SK-N-MC (cell line): Measurements from ENCODE around the gene GALNT9.

Experiments
- EZH2 ChIP-seq: fragments of 200-600 bp; sonication (generic); IDR thresholded peaks from one replicate; pipeline ENCODE4 v1.6.1; 2017; ENCODE audit warnings: antibody characterized with exemption
- POLR2AphosphoS5 ChIP-seq: IDR thresholded peaks from 2 replicates; pipeline ENCODE4 v1.6.1; 2012; ENCODE audit warnings: mild to moderate bottlenecking, low read depth, low read length, borderline replicate concordance

DNA sequence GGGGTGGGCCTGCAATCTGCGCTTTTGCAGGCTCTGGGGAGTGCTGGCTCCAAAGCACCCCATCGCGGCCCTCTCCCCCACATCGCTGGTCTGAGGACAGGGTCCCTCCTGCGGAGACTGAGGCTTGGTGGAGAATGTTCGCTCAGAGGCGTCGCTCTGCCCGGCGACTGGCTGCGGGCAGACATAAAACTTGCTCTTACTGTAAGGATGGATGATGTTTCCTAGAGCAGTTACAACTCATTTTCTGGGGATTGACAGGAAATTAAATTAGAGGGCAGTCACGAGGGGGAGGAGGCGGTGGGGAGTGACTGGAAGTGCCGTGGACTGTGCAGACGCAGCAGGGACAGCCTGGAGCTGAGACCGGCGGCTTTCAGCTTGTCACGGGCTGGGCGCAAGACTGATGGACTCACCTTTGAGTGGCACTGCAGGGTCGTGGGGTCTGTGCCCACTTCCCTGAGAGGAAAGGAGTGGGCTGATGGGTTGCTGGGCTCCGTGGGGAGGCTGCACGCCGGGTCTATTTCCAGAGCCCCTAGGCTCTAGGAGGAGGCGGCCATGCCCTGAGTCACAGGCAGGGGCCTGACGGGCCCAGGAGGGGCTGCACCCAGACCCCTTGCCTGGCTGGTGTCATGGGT lies 152.4 kb downstream of the GALNT9 start:
- TF ChIP-seq EZH2 (no peak), POLR2AphosphoS5 (no peak)
